ENCODE results near the gene CDK14.

CDK14 gene

GRCh38 chr7:90596671-90597562 lies 796 bp downstream of the CDK14 start:
- DNase-seq (ENCODE audit: low read depth in 2 of 2, low spot score in 1 of 2), result no peak

DNA sequence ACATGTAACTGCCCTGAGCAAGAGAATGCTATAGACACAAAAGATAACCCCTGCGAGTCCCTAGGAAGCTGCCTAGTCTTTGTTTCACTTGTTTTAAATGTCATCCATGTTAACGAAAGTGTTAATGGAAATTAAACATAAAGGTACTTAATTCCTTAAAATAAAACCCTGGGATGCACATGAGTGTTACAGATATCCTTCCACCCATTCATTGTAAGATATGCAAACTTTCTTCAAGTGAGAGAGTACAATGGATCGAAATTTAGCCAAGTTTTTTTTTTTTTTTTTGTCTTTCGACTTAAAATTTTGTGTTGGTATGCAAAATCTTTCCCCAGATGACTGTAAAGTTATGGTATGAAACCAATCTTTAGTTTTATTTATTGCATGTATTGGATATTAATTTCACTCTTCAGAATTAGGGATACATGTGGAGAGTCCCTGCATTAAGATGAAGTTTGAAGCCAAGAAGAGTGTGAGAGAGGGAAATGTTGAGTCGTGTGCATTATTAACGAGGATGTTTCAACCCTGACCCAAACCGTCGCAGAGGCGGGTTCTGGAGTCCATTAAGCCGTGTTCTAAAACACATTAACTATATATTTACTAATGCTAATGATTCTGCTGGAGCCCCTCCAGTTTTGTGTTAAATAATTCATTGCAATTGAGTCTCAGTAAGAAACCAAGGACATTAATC lies 1.6 kb downstream of the CDK14 start:
- no peak for DNase-seq (ENCODE audit: low read depth in 2 of 2, low spot score in 1 of 2)

GRCh38 chr7:90599038-90599437 lies 2.9 kb downstream of the CDK14 start:
- DNase-seq (ENCODE audit: low read depth in 2 of 2, low spot score in 1 of 2), result no peak

GRCh38 chr7:90599892-90600555 lies 3.9 kb downstream of the CDK14 start:
- DNase-seq (ENCODE audit: low read depth in 2 of 2, low spot score in 1 of 2), result no peak

GRCh38 chr7:90602303-90602702 lies 6.2 kb downstream of the CDK14 start:
- DNase-seq (ENCODE audit: low read depth in 2 of 2, low spot score in 1 of 2), result no peak

- DNase-seq (ENCODE audit: low read depth in 2 of 2, low spot score in 1 of 2), result no peak
Observed at GRCh38 chr7:90603346-90603745, 7.2 kb downstream of the CDK14 start.

DNA sequence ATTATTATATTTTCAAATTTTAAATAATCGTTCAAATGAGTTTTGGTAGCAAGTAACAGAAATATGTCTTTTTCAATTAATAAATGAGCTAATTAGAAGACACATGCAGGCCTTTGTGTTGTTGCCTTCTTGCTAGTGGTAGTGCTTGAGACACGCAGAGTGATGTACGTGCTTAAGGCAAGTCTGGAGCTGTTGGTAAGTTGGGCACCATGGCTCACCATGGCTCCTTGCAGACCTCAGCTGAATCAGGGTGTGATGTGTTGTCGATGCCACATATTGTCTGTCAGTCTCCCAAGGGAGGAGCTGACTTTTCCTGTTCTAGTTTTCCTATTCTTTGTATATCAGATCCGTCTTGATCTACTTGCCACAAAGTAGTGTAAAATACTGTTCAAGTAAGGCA lies 8.3 kb downstream of the CDK14 start:
- DNase-seq (ENCODE audit: low read depth in 2 of 2, low spot score in 1 of 2), result no peak

DNA sequence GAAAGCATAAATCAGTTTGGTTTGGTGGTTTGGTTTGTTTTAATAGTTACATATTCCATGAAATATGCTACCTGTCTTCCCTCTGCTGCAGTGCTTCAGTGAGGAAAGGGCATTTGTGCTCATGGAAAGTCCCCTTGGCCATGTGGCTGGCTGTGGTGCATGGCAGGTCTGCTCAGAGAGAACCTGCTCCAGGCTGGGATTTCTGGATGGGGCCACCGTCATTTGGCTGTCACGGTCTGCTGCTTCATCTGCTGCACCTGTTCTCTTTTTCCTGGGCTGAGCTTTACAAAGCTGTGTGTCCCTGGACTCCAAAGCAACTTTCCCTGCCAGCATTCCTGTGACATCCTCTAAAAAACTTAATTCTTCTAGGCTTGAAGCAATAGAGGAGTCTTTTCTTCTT lies 8.9 kb downstream of the CDK14 start:
- DNase-seq (ENCODE audit: low read depth in 2 of 2, low spot score in 1 of 2), result no peak

DNA sequence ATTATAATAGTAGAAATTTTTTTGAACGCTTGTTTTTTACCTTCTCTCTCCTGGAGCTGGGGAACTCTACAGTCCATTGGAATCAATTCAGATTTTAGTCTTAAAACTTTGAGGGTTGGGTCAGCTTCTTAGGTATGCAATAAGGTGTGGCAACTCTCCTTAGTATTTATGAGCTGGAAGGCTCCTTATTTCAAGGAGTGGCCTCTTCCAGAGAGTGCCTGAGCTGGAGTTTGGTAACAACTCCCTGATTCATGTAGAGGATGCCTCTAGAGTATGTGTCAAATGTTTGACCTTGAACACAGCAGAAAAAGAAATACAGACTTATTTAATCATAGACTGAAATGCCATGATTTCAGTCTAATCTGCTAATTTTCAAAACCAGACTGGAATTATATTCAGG lies 11.1 kb downstream of the CDK14 start:
- no peak for DNase-seq (ENCODE audit: low read depth in 2 of 2, low spot score in 1 of 2)

DNA sequence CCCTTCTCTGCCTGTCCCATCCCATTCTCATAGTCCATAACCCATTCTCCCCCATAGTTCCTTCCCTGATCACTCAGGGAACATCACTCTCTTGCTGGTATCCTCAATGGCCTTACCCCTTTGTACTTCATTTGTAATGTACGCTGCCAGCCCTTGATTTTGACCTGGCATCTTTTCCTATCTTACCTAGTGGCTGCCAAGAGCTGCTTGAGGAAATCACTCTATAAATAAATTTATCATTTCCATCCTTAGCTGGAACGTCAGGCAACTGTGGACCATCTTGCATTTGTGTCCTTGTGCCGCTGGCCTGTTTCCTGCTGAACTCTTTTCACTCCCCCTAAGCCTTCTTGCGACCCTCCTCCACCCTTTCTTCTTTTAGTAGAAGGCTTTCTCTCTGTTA lies 14.0 kb downstream of the CDK14 start:
- DNase-seq (ENCODE audit: low read depth in 2 of 2, low spot score in 1 of 2), result no peak

GRCh38 chr7:90611115-90611514 lies 15.0 kb downstream of the CDK14 start:
- no peak for DNase-seq (ENCODE audit: low read depth in 2 of 2, low spot score in 1 of 2)

DNA sequence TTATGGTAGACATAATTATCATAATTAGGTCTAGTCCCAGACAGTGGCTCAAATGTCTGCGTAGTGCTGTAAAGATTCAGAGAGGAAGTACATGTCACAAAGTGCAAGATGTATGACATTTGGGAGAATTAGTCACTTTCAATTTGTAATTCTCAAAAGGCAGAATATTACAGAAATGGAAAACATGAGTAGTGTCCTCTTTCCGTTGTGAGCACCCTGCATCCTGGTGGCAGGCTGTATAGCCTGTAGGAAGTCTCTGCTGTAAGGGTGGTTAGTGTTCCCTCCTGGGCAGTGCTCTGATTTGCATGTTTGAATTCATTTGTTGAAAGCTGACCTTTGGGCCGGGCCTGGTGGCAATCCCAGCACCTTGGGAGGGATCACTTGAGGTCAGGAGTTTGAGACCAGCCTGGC lies 17.0 kb downstream of the CDK14 start:
- DNase-seq (ENCODE audit: low read depth in 2 of 2, low spot score in 1 of 2), result no peak

DNA sequence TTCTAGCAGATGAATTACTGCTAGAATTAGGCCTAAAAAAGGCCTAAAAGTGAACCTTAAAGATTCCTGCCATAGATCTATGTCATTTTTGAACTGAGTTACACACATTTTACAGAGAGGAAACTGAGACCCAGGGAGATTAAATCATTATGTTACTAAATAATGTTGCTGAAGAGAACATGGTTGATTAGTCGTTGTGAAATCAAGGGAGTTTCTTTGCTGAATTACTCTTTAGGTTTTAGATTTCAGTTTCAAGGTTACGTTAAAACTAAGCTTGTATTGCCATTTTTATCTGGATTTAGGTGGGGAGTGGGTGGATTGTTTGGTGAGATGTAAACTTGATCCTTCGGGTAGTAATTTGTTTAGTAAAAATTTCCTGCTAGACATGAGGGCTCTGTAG lies 21.3 kb downstream of the CDK14 start:
- DNase-seq (ENCODE audit: low read depth in 2 of 2, low spot score in 1 of 2), result no peak

- DNase-seq (ENCODE audit: low read depth in 2 of 2, low spot score in 1 of 2), result no peak
Observed at GRCh38 chr7:90618876-90619275, 22.8 kb downstream of the CDK14 start.

GRCh38 chr7:90621125-90621746 lies 25.1 kb downstream of the CDK14 start:
- no peak for DNase-seq (ENCODE audit: low read depth in 2 of 2, low spot score in 1 of 2)

GRCh38 chr7:90621747-90622140 lies 25.6 kb downstream of the CDK14 start:
- DNase-seq (ENCODE audit: low read depth in 2 of 2, low spot score in 1 of 2), result no peak

- DNase-seq (ENCODE audit: low read depth in 2 of 2, low spot score in 1 of 2), result no peak
Observed at GRCh38 chr7:90622670-90623069, 26.5 kb downstream of the CDK14 start.

DNA sequence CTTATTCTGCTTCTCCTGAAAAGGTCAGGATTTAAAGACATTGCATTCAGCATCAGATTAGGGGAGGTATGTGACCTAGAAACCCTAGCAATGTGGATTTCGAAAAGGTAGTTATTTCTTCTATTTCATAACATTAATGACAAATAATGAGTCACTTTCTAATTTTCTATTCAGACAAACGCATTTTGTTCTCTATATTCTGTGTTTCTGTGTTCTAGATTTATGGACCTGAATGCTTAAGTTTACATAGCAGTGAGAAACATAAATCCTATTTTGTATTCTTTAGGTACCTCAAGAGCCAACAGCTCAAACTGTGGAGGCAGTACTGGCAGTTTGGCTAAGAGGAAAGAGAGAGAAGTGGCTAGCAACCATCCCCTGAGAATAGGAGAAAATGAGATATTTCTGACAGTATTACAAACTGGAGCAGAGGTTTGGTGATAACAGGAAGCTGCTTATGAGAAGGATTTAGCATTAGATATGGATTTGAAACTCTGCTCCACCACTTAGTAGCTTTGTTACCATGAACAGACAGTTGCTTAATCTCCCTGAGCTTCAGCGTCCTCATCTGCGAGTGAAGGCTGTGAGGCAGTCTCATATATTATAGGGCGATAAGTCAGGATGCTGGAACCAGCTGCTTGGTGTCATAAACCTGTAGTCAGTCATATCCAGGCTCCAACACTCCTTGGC lies 28.2 kb downstream of the CDK14 start:
- DNase-seq (ENCODE audit: low read depth in 2 of 2, low spot score in 1 of 2), result no peak

DNA sequence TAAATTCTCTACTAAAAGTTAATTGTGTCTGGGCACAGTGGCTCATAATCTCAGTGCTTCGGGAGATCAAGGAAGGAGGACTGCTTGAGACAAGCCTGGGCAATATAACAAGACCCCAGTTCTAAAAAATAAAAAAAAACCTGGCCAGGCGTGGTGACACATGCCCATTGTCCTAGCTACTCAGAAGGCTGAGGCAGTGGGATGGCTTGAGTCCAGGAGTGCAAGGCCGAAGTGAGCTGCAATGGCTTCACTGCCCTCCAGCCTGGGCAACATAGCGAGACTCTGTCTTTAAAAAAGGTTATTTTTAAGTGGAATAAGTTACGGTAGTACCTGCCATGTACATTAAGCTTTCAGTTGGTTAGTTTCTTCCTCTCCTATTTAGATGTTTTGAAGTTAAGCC lies 28.9 kb downstream of the CDK14 start:
- no peak for DNase-seq (ENCODE audit: low read depth in 2 of 2, low spot score in 1 of 2)

- no peak for DNase-seq (ENCODE audit: low read depth in 2 of 2, low spot score in 1 of 2)
Observed at GRCh38 chr7:90625562-90625961, 29.4 kb downstream of the CDK14 start.

GRCh38 chr7:90626013-90626412 lies 29.9 kb downstream of the CDK14 start:
- DNase-seq (ENCODE audit: low read depth in 2 of 2, low spot score in 1 of 2), result no peak
